ENCODE data around the gene SNAI3.

DNA sequence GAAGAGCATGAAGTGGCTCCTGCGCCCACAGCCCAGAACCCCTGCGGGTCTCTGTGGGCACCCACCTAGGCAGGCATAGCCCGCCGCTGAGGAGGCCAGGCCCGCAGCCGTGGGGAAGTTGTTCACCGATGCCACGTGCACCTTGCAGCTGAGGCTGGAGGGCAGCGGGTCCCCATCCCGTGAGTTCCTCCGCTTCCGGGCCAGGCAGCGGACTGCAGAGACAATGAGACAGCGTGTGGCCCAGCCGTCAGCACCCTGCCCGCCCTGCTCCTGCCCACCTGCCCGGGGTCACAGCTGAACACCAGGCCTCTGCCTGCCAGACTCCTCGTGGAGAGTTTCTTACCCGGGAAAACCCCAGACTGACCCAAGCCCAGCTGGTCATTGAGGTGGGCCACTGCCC, 28.9 kb downstream of the SNAI3 start:
- TF ChIP-seq EP300 (IDR thresholded peaks at IDR 0.05), result no peak
- TF ChIP-seq, protein P1, sequence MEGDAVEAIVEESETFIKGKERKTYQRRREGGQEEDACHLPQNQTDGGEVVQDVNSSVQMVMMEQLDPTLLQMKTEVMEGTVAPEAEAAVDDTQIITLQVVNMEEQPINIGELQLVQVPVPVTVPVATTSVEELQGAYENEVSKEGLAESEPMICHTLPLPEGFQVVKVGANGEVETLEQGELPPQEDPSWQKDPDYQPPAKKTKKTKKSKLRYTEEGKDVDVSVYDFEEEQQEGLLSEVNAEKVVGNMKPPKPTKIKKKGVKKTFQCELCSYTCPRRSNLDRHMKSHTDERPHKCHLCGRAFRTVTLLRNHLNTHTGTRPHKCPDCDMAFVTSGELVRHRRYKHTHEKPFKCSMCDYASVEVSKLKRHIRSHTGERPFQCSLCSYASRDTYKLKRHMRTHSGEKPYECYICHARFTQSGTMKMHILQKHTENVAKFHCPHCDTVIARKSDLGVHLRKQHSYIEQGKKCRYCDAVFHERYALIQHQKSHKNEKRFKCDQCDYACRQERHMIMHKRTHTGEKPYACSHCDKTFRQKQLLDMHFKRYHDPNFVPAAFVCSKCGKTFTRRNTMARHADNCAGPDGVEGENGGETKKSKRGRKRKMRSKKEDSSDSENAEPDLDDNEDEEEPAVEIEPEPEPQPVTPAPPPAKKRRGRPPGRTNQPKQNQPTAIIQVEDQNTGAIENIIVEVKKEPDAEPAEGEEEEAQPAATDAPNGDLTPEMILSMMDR (IDR thresholded peaks at IDR 0.05), result no peak

Data from esophagus muscularis mucosa (tissue), 3 donors.